ENCODE results near the gene DPP6.

DPP6 gene

GRCh38 chr7:154473360-154473759 lies 421.2 kb downstream of the DPP6 start:
- TF ChIP-seq, protein P1, sequence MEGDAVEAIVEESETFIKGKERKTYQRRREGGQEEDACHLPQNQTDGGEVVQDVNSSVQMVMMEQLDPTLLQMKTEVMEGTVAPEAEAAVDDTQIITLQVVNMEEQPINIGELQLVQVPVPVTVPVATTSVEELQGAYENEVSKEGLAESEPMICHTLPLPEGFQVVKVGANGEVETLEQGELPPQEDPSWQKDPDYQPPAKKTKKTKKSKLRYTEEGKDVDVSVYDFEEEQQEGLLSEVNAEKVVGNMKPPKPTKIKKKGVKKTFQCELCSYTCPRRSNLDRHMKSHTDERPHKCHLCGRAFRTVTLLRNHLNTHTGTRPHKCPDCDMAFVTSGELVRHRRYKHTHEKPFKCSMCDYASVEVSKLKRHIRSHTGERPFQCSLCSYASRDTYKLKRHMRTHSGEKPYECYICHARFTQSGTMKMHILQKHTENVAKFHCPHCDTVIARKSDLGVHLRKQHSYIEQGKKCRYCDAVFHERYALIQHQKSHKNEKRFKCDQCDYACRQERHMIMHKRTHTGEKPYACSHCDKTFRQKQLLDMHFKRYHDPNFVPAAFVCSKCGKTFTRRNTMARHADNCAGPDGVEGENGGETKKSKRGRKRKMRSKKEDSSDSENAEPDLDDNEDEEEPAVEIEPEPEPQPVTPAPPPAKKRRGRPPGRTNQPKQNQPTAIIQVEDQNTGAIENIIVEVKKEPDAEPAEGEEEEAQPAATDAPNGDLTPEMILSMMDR (IDR thresholded peaks at IDR 0.05; ENCODE audit: low read depth, low read length): no peak
- DNase-seq (ENCODE audit: extremely low read depth, low read depth): no peak

DNA sequence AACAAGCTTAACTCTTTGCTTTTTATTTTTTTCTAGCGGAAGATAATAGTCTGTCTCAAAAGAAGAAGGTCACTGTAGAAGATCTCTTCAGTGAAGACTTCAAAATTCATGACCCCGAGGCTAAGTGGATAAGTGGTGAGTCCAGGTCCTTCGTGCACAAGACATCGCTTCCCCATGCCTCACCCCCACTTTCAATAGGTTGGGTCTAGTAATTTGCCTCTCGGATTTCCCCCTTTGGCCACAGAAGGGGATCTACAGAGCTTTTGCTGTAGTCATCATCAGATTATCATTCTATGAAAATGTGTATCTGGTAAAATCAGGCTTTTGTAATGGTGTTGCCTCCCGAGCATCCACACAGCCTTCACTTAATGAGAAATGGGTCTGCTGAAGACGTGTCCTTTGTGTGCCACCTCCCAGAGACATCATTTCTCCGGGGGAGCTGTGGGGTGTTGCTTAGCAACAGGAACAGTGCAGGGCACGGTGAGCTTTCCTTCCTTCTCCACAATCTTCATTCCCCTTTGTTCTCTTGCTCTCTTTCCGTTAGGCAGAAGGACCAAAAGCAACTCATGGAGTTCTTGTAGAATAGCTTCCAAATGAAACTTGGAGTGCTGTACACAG lies 422.8 kb downstream of the DPP6 start:
- no peak for DNase-seq (ENCODE audit: extremely low read depth, low read depth)
- TF ChIP-seq, protein P1 (IDR thresholded peaks at IDR 0.05; ENCODE audit: low read depth, low read length): no peak

GRCh38 chr7:154475864-154476263 lies 423.7 kb downstream of the DPP6 start:
- no peak for DNase-seq (ENCODE audit: extremely low read depth, low read depth)
- TF ChIP-seq, protein P1 (IDR thresholded peaks at IDR 0.05; ENCODE audit: low read depth, low read length): no peak

GRCh38 chr7:154480817-154481216 lies 428.6 kb downstream of the DPP6 start:
- no peak for DNase-seq (ENCODE audit: extremely low read depth, low read depth)
- TF ChIP-seq, protein P1 (IDR thresholded peaks at IDR 0.05; ENCODE audit: low read depth, low read length): no peak

DNA sequence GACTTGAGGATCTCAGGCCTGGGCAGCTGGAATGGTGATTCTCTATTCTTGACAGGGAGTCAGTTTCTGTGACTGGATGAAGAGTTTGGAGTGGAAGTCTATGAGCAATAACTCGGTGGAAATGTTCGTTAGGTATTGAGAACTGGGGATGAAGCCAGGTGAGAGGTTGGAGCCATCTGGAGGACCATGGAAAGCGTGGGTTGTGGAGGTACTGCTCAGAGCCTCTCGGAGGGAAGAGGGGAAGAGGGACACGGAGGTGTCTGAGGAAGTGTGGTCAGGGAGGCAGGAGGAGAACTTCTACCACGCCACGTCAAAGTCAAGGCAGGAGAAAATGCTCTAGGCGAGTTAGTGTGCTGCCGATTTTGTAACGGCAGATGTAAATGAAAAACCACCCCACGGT lies 430.7 kb downstream of the DPP6 start:
- TF ChIP-seq, protein P1 (IDR thresholded peaks at IDR 0.05; ENCODE audit: low read depth, low read length): no peak
- no peak for DNase-seq (ENCODE audit: extremely low read depth, low read depth)

DNA sequence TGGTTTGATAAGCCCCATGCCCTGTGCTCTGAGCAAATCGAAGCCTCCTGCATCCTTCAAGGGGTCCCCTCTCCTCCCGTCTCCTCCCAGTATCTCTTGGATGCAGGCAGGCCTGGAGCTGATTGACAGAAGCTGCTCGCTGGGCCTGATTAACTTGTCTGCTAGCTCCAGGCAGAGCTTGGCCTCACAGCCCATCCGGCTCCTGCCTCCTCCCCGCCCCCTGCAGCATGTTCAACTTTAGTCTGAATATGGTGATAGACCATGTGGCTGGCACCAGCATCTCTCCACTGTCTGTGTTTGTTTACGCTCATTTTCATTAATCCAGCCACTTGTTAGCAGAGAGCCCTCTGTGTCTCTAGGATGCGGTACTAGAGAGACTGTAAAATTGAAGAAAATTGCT lies 432.2 kb downstream of the DPP6 start:
- no peak for DNase-seq (ENCODE audit: extremely low read depth, low read depth)
- TF ChIP-seq, protein P1 (IDR thresholded peaks at IDR 0.05; ENCODE audit: low read depth, low read length): no peak

DNA sequence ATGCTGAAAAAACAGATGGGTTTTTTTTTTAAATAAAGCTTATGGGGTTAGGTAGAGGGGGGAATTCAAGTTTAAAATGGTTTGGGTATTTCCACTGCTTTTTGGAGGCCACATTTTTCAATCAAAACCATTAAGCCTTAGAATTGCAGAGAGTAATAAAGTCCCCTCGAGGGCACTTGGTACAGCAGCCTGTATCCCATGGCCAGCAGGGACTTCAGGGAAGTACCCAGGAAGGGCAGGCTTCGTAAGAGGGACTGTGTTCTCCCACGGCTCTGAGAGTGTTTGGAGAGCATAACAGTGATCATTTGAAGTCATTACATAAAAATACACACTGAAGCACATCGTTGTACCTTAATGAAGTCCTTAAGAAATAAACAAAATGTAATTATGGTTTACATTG lies 432.7 kb downstream of the DPP6 start:
- TF ChIP-seq, protein P1 (IDR thresholded peaks at IDR 0.05; ENCODE audit: low read depth, low read length): no peak
- DNase-seq (ENCODE audit: extremely low read depth, low read depth): no peak
